ENCODE data around the gene SLC9A9.

DNA sequence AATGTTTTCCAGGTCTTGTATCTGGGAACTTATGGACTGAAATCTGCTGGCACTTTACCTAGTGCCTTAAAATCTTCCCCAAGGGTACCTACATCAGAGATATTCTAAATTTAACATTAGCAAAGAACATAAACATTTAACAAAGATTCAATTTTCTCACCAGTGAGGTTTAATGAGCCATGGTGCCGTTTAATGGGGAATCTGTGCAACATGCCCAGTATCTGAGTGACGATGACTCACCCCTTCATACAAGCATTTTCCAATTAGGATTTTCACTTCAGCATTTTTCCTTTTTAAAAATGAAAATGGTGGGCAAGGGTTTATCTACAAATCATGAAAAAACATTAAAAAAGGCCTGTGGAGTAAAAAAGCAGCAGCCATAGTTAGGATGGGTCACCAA, 189.4 kb downstream of the SLC9A9 start:
- TF ChIP-seq, protein P1, sequence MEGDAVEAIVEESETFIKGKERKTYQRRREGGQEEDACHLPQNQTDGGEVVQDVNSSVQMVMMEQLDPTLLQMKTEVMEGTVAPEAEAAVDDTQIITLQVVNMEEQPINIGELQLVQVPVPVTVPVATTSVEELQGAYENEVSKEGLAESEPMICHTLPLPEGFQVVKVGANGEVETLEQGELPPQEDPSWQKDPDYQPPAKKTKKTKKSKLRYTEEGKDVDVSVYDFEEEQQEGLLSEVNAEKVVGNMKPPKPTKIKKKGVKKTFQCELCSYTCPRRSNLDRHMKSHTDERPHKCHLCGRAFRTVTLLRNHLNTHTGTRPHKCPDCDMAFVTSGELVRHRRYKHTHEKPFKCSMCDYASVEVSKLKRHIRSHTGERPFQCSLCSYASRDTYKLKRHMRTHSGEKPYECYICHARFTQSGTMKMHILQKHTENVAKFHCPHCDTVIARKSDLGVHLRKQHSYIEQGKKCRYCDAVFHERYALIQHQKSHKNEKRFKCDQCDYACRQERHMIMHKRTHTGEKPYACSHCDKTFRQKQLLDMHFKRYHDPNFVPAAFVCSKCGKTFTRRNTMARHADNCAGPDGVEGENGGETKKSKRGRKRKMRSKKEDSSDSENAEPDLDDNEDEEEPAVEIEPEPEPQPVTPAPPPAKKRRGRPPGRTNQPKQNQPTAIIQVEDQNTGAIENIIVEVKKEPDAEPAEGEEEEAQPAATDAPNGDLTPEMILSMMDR (IDR thresholded peaks at IDR 0.05; ENCODE audit: insufficient read depth, low read length), result no peak
- TF ChIP-seq POLR2AphosphoS5 (IDR thresholded peaks at IDR 0.05; ENCODE audit: low read depth) (no peak), GABPA (IDR thresholded peaks at IDR 0.05; ENCODE audit: low read depth) (no peak)

Data from HL-60 (cell line).